ENCODE data around the gene BRSK2.

BRSK2 gene

GRCh38 chr11:1377231-1377780 lies 12.4 kb upstream of the BRSK2 start:
- DNase-seq = no peak

GRCh38 chr11:1381793-1382425 lies 7.8 kb upstream of the BRSK2 start:
- DNase-seq = no peak

- no peak for DNase-seq
Measured at GRCh38 chr11:1382429-1382828, 7.3 kb upstream of the BRSK2 start.

- no peak for DNase-seq
Measured at GRCh38 chr11:1382831-1383607, 6.7 kb upstream of the BRSK2 start.

- no peak for DNase-seq
Measured at GRCh38 chr11:1384199-1384970, 5.3 kb upstream of the BRSK2 start.

GRCh38 chr11:1387521-1387920 lies 2.2 kb upstream of the BRSK2 start:
- DNase-seq = no peak

GRCh38 chr11:1387961-1388762 lies 1.6 kb upstream of the BRSK2 start:
- no peak for DNase-seq

- DNase-seq = no peak
Measured at GRCh38 chr11:1388763-1389102, 1.0 kb upstream of the BRSK2 start.

- peak; percentile 96 for DNase-seq
Measured at GRCh38 chr11:1389103-1389931, 417 bp upstream of the BRSK2 start.

GRCh38 chr11:1390569-1391164 lies 933 bp downstream of the BRSK2 start:
- DNase-seq = no peak

- DNase-seq = peak; percentile 14
Measured at GRCh38 chr11:1391165-1392075, 1.7 kb downstream of the BRSK2 start.

GRCh38 chr11:1392111-1392510 lies 2.4 kb downstream of the BRSK2 start:
- no peak for DNase-seq

GRCh38 chr11:1392561-1392960 lies 2.8 kb downstream of the BRSK2 start:
- DNase-seq = no peak

GRCh38 chr11:1393038-1393710 lies 3.4 kb downstream of the BRSK2 start:
- no peak for DNase-seq

GRCh38 chr11:1394936-1395772 lies 5.4 kb downstream of the BRSK2 start:
- DNase-seq = no peak

GRCh38 chr11:1395773-1396374 lies 6.1 kb downstream of the BRSK2 start:
- no peak for DNase-seq

GRCh38 chr11:1396375-1396841 lies 6.7 kb downstream of the BRSK2 start:
- no peak for DNase-seq
